Subcutaneous adipose tissue (tissue), 4 donors: ENCODE results near the gene RFX2. TPM values are rescaled to one million over a fixed set of nuclear protein-coding genes. Genes with fewer than 3 reads are reported as not detected.

ENCODE experiments used
- CTCF ChIP-seq: fragments of 450-650 bp; IDR thresholded peaks from one replicate; pipeline ENCODE4 v1.5.1; 2016; ENCODE audit warnings: low read depth, mild to moderate bottlenecking, control low read depth, antibody characterized with exemption, moderate library complexity
- total RNA-seq, 4 donors: library from RNA; depleted of rRNA; stranded (reverse); fragments of >200 nt; gene quantifications; one replicate each; pipeline ENCODE4 v1.1.0, GENCODE V29; 2016

The RFX2 gene
- total RNA-seq, 4 donors from 2014 or later = 2.9 to 8.9 (median 7.2) TPM

DNA sequence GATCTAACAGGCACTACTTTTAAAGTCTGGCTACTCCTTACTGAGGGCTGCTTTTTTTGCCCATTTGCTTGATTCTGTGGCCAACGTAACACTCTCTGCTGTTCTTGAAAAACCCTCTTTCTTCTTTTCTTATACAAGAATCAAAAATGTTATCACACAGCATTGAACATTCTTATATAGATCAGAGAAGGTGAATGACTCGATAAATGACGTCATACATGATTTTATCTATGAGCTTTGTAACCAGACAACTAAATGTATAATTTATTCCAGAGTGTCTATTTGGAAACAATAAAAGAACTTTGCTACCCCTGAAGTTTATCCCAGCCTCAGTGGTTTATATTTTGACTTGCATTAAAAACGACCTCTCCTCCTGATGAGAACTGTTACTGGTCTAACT lies 12.4 kb downstream of the RFX2 start:
- TF ChIP-seq CTCF = no peak

DNA sequence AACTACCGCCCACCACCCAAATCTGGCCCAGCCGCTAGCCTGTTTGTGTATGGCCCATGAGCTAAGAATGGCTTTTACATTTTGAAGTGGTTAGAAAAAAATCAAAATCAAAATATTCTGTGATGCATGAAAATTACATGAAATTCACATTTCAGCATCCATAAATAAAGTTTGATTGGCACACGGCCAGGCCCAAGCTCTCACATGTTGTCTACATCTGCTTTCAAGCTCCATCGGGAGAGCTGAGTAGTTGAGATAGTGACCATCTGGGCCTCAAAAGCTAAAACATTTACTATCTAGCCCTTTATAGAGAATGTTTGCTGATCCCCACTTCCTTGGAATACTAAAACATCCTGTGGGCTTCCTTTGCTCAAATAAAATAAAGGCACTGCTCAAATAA lies 14.5 kb downstream of the RFX2 start:
- no peak for TF ChIP-seq CTCF

DNA sequence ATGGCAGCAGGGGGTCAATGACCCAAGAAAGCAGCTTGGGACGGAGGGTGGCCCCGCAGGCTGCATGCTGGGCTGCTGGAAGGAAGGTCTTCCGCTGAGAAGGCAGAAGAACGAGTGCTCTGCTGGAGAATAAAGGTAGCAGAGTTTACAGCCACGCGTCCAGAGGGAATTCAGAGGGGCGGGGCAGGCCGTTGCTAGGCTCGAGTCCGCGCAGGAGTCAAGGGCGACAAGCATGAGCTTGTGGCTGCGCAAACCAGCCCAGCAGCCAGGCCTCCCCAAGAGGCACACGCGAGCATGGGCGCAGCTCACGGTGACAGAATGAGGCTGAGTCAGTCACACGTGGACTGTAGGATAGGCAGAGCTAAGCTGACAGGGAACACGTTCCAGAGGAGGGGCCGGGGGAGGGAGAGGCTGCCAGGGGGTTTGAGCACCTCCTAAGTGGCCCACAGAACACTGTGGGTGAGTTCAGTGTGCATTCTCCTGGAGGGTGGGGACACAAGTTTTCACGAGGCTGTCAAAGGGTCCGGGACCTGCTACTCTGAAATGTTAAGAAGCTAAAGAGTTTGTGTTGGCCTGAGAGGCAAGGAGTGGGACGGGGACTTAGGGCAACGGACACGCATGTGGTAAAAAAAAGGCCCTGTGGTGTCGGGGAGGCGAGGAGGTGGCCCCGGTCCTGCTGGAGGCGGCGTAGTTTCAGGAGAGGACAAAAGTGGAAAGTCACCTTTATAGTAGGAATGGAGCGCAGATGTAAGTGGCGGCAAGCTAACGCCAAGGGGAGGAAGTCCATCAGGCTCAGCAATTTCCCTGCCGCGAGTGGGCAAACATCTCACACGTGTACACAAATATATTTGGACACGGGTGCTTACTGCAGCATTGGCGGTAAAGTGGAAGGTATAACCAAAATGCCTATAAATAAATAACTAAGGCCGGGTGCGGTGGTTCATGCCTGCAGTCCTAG lies 17.7 kb downstream of the RFX2 start:
- no peak for TF ChIP-seq CTCF

- no peak for TF ChIP-seq CTCF
These were observed 18.5 kb downstream of the RFX2 start for GRCh38 chr19:6091771-6092291.

GRCh38 chr19:6090634-6091033 lies 19.7 kb downstream of the RFX2 start:
- TF ChIP-seq CTCF = no peak

DNA sequence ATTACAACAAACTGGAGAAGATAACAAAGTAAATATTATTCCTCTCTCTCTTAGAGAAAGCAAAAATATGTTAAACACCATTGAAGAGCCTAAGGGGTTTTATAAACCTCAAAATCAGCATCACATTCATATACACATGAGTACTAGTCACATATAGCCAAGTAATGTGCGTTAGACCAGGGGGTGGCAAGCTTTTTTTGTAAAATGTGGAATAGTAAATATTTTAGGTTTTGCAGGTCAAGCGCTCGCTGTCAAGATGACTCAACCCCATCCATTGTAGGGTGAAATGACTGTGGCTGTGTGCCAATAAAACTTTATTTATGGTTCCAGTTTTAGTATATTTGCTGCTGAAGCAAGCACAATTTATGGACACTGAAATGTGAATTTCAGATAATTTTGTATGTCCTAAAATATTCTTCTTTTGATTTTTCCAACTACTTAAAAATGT lies 21.7 kb downstream of the RFX2 start:
- TF ChIP-seq CTCF = no peak

DNA sequence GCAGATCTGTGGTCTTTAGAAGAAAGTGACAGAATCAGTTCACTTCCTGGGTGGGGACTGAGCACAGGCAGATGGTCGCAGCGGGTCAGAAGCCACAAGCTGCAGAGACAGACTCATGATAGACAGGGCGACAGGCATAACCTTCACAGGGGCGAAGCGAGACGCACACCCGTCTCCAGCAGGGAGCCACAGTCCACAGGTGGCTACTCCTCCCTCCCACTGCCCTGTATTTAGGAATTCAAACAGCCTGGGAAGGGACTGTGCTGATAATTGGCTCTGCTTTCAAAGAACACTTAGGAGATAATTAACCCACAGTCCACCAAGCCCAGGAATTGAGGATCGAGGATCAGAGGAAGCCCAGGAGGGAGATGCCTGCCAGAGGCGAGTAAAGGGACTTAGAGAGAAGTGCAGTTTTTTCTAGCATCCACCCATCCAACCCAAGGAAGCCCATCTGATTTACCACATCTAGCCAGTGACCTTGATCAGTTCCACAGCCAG lies 23.2 kb downstream of the RFX2 start:
- TF ChIP-seq CTCF = no peak
